Heart left ventricle (tissue), 13 donors: ENCODE results near the gene OR3A2.

ENCODE experiments used
- POLR2A ChIP-seq, 2 donors: fragments of 450-650 bp; IDR thresholded peaks; one replicate each; pipeline ENCODE4 v1.6.1; 2017; ENCODE audit warnings: antibody characterized with exemption in 2 of 2, mild to moderate bottlenecking in 2 of 2, moderate library complexity in 2 of 2
- TF ChIP-seq, protein P1 (sequence below), 12 donors: fragments of 200-600 bp; sonication (generic) in 4 of 12; IDR thresholded peaks; one replicate each; pipeline versions ENCODE4 v1.5.0 to v1.8.0; 2018 to 2022; ENCODE audit warnings: antibody characterized with exemption in 12 of 12, mild to moderate bottlenecking in 5 of 12
- donor health status: ischemic (EF 13 %, LVEDD 7.1; RV severe dilation, severe dysfunction).
- donor health status: DM: no; HTN: yes; CAD: no.
- donor health status: DM: no; HTN: no; CAD: no.
- donor health status: ischemic (EF 25% LVEDD 6.9; RV normal size, moderate dysfunction).
- donor health status: ischemic (EF 25% LVEDD 5.7; RV mildly dilated, moderate dysfunction).
- donor health status: ischemic (EF 35%, LVEDD 5.7; RV mildly dilated, moderate dysfunction).
- donor health status: nonischemic (EF 11% LVEDD 7.7; RV severe dilation, severe dysfunction).
- donor health status: DM: yes; HTN: yes; CAD: no.
- donor health status: PGD.
- donor health status: ischemic (EF 29% LVEDD 5.4; RV normal size, mild dysfunction).
- donor health status: nonischemic (EF 23%, LVEDD 6.1; RV moderate dilation, normal function).

GRCh38 chr17:3381957-3382356, 4.2 kb downstream of the OR3A2 start:
- TF ChIP-seq, protein P1, sequence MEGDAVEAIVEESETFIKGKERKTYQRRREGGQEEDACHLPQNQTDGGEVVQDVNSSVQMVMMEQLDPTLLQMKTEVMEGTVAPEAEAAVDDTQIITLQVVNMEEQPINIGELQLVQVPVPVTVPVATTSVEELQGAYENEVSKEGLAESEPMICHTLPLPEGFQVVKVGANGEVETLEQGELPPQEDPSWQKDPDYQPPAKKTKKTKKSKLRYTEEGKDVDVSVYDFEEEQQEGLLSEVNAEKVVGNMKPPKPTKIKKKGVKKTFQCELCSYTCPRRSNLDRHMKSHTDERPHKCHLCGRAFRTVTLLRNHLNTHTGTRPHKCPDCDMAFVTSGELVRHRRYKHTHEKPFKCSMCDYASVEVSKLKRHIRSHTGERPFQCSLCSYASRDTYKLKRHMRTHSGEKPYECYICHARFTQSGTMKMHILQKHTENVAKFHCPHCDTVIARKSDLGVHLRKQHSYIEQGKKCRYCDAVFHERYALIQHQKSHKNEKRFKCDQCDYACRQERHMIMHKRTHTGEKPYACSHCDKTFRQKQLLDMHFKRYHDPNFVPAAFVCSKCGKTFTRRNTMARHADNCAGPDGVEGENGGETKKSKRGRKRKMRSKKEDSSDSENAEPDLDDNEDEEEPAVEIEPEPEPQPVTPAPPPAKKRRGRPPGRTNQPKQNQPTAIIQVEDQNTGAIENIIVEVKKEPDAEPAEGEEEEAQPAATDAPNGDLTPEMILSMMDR (IDR thresholded peaks at IDR 0.05), result no peak
- no peak for TF ChIP-seq POLR2A (IDR thresholded peaks at IDR 0.05)
